ENCODE measurements around the gene UBA5. TPM values are rescaled to one million over a fixed set of nuclear protein-coding genes. Genes with fewer than 3 reads are reported as not detected.

Gene UBA5
- polyA plus RNA-seq, 1 donor (not counting 4 experiments of a cell fraction or from before 2014, with no cell fraction given): 48.0 TPM

GRCh38 chr3:132659365-132660051, 621 bp upstream of the UBA5 start, which contains the start of gene ACAD11:
ACAD11 (minus strand) TSS chr3:132659809; CDS start chr3:132659751, 58 bp downstream.
- no peaks in the 10 kb centered on the region for H4K20me1 ChIP-seq (ENCODE audit: control insufficient read depth, extremely low read depth, insufficient read depth, low read length)
- H3K9me3 ChIP-seq (ENCODE audit: control insufficient read depth, low read depth, low read length): no peaks in the 10 kb centered on the region
- FAIRE-seq (peak; percentile 26), DNase-seq (ENCODE audit: low read depth, low spot score) (no peak)
- peak within 1 kb of the TSS; percentile 95 for H3K9ac ChIP-seq (ENCODE audit: control insufficient read depth, extremely low read depth, insufficient read depth, low read length)
- peak within 1 kb of the TSS; percentile 97 for H3K4me2 ChIP-seq (ENCODE audit: control insufficient read depth, extremely low read depth, insufficient read depth, low read depth, low read length)
- no peaks in the 10 kb centered on the region for H3K9me1 ChIP-seq (ENCODE audit: control insufficient read depth, extremely low read depth, insufficient read depth, low read length)
- H3K27ac ChIP-seq (ENCODE audit: control insufficient read depth, insufficient read depth, low read length): peak within 1 kb of the TSS; percentile 95
- peak within 1 kb of the TSS; percentile 86 to 99 (median 98) for H3K4me3 ChIP-seq (ENCODE audit: control insufficient read depth in 2 of 3, extremely low read depth in 1 of 3, insufficient read depth in 2 of 3, low read depth in 1 of 3, low read length in 3 of 3)
- dilution Hi-C loops (cut with MboI; ENCODE audit: extremely low pct_ligation_motif_present, low sequenced_read_pairs): no loop called here
- peaks cover 14% of the 10 kb centered on the region for H3K4me1 ChIP-seq (ENCODE audit: control insufficient read depth, extremely low read depth, insufficient read depth, low read length)
- H2AFZ ChIP-seq (ENCODE audit: control insufficient read depth, low read length): peak within 1 kb of the TSS; percentile 94
- peaks cover 54% of the 10 kb centered on the region for H3K79me2 ChIP-seq (ENCODE audit: control insufficient read depth, insufficient read depth, low read length)
- TF ChIP-seq CTCF (optimal IDR thresholded peaks at IDR 0.05 in 1 of 3, IDR thresholded peaks at IDR 0.05 in 1 of 3, conservative IDR thresholded peaks at IDR 0.05 in 1 of 3; ENCODE audit: extremely low read depth in 1 of 3, insufficient read depth in 2 of 3, low read length in 3 of 3) (peak; percentile 56 to 81 (median 65)), EZH2 (IDR thresholded peaks at IDR 0.05; ENCODE audit: low read length) (no peak)
- no peaks in the 10 kb centered on the region for H3K36me3 ChIP-seq (ENCODE audit: control insufficient read depth in 2 of 2, extremely low read depth in 1 of 2, insufficient read depth in 2 of 2, low read length in 2 of 2)
- H3K27me3 ChIP-seq (ENCODE audit: control insufficient read depth, extremely low read depth, insufficient read depth, low read length): no peaks in the 10 kb centered on the region

GRCh38 chr3:132660811-132661070, 612 bp downstream of the UBA5 start:
- Histone ChIP-seq H3K9me1 (ENCODE audit: control insufficient read depth, extremely low read depth, insufficient read depth, low read length) (no peaks in the 10 kb centered on the region), H3K79me2 (ENCODE audit: control insufficient read depth, insufficient read depth, low read length) (peaks cover 61% of the 10 kb centered on the region), H2AFZ (ENCODE audit: control insufficient read depth, low read length) (peak overlapping the region; percentile 94), H3K27ac (ENCODE audit: control insufficient read depth, insufficient read depth, low read length) (peak overlapping the region; percentile 95), H4K20me1 (ENCODE audit: control insufficient read depth, extremely low read depth, insufficient read depth, low read length) (no peaks in the 10 kb centered on the region), H3K9me3 (ENCODE audit: control insufficient read depth, low read depth, low read length) (no peaks in the 10 kb centered on the region), H3K4me1 (ENCODE audit: control insufficient read depth, extremely low read depth, insufficient read depth, low read length) (peaks cover 14% of the 10 kb centered on the region), H3K9ac (ENCODE audit: control insufficient read depth, extremely low read depth, insufficient read depth, low read length) (peak overlapping the region; percentile 95), H3K27me3 (ENCODE audit: control insufficient read depth, extremely low read depth, insufficient read depth, low read length) (no peaks in the 10 kb centered on the region), H3K4me2 (ENCODE audit: control insufficient read depth, extremely low read depth, insufficient read depth, low read depth, low read length) (peak overlapping the region; percentile 97), H3K36me3 (ENCODE audit: control insufficient read depth in 2 of 2, extremely low read depth in 1 of 2, insufficient read depth in 2 of 2, low read length in 2 of 2) (no peaks in the 10 kb centered on the region), H3K4me3 (ENCODE audit: control insufficient read depth in 2 of 3, extremely low read depth in 1 of 3, insufficient read depth in 2 of 3, low read depth in 1 of 3, low read length in 3 of 3) (peak overlapping the region; percentile 86 to 99 (median 98))
- TF ChIP-seq CTCF (optimal IDR thresholded peaks at IDR 0.05 in 1 of 3, IDR thresholded peaks at IDR 0.05 in 1 of 3, conservative IDR thresholded peaks at IDR 0.05 in 1 of 3; ENCODE audit: extremely low read depth in 1 of 3, insufficient read depth in 2 of 3, low read length in 3 of 3) (no peak), EZH2 (IDR thresholded peaks at IDR 0.05; ENCODE audit: low read length) (no peak)
- FAIRE-seq (no peak), DNase-seq (ENCODE audit: low read depth, low spot score) (no peak)
- dilution Hi-C loops (cut with MboI; ENCODE audit: extremely low pct_ligation_motif_present, low sequenced_read_pairs): no loop called here

Data from keratinocyte (primary cell).